ENCODE data around the gene CTSE. TPM values are rescaled to one million over a fixed set of nuclear protein-coding genes. Genes with fewer than 3 reads are reported as not detected.

CTSE gene
- total and polyA plus RNA-seq, 12 donors = 0.07 to 0.11 TPM; not detected in 10

- intact Hi-C loops (cut with DNase I) = loop anchor here (2.0 to 5.0 kb wide), 2 partner anchors 121 to 122 kb away; no protein-coding TSS in a partner anchor
- Histone ChIP-seq H3K27ac (no peak overlapping the region), H3K4me1 (replicated peaks in 1 of 2) (peaks cover 4 to 9% of the 10 kb centered on the region in 2 donors), H3K9me3 (replicated peaks in 1 of 3) (no peaks in the 10 kb centered on the region), H3K36me3 (replicated peaks in 1 of 2) (no peaks in the 10 kb centered on the region), H3K27me3 (no peaks in the 10 kb centered on the region), H3K4me3 (no peak overlapping the region)
- WGBS, 4 donors = 66 to 72% (median 69%) methylated on average over 9 of the region's 9 CpGs
- DNase-seq = no peak
- TF ChIP-seq, protein P1, sequence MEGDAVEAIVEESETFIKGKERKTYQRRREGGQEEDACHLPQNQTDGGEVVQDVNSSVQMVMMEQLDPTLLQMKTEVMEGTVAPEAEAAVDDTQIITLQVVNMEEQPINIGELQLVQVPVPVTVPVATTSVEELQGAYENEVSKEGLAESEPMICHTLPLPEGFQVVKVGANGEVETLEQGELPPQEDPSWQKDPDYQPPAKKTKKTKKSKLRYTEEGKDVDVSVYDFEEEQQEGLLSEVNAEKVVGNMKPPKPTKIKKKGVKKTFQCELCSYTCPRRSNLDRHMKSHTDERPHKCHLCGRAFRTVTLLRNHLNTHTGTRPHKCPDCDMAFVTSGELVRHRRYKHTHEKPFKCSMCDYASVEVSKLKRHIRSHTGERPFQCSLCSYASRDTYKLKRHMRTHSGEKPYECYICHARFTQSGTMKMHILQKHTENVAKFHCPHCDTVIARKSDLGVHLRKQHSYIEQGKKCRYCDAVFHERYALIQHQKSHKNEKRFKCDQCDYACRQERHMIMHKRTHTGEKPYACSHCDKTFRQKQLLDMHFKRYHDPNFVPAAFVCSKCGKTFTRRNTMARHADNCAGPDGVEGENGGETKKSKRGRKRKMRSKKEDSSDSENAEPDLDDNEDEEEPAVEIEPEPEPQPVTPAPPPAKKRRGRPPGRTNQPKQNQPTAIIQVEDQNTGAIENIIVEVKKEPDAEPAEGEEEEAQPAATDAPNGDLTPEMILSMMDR (IDR thresholded peaks at IDR 0.05) = no peak
- TF ChIP-seq POLR2A (IDR thresholded peaks at IDR 0.05) = no peak
These were observed 38.2 kb downstream of the CTSE start for GRCh38 chr1:205985330-205986005.

DNA sequence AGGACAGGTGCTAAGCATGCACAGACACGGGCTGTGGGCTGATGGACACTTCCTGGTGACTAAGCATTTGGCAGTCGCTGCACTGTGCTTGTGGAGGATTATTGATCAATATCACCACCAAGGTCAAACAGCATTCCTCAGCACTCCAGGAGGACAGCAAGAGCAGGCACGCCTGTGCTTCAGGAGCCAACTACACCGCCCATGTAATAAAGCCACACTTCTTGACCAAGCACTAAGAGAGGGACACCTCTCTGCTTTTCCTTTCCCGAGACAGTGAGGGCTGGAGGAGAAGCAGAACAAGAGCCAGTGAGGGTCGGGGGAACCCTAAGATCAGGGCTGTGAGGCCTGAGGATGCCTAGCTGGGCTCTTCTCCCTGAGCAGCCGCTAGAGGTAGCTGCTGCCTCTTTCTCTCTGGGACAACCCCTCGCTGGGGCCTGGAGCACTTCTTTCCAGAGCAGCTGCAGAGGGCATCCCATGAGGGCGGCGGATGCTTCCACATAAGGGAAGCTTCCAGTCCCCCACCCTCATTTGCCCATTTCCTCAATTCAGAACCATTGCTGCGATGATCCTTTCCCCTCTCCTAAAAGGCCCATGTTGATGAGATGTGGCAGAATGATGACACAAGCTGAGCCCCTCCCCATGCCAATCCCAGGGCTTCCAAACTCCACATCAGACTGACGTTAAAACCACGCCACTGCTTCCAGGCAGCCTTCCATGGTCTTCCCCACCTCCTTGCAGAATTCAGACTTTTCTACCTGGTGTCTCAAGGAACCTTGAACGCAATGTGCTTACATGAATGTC lies 39.6 kb downstream of the CTSE start:
- DNase-seq = peak; percentile 73 to 95 (median 93)
- intact Hi-C loops (cut with DNase I) = loop anchor here in 1 of 2 donors (2.0 kb wide), 1 partner anchor 123 kb away; no protein-coding TSS in a partner anchor
- H3K9me3 ChIP-seq (replicated peaks in 1 of 3) = no peaks in the 10 kb centered on the region

DNA sequence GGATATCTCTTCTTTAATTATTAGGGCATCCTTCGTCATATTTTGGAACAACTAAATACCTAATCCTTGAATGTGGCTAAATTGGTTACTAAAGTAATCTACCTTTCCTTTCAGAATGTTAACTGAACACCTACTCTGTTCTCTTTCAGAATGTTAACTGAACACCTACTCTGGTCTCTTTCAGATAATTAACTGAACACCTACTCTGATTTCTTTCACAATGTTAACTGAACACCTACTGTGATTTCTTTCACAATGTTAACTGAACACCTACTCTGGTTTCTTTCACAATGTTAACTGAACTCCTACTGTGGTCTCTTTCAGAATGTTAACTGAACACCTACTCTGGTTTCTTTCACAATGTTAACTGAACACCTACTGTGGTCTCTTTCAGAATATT lies 42.4 kb downstream of the CTSE start:
- H3K9me3 ChIP-seq (replicated peaks in 1 of 3) = no peaks in the 10 kb centered on the region
- DNase-seq = no peak
- WGBS, 4 donors = 93 to 100% (median 97%) methylated on average over 1 of the region's 1 CpG
- H3K4me3 ChIP-seq = no peak overlapping the region
- intact Hi-C loops (cut with DNase I) = no loop called here
- no peak overlapping the region for H3K27ac ChIP-seq
- TF ChIP-seq POLR2A (IDR thresholded peaks at IDR 0.05) = no peak
- TF ChIP-seq, protein P1 (IDR thresholded peaks at IDR 0.05) = no peak
- peaks cover 4 to 9% of the 10 kb centered on the region in 2 donors for H3K4me1 ChIP-seq (replicated peaks in 1 of 2)
- no peaks in the 10 kb centered on the region for H3K36me3 ChIP-seq (replicated peaks in 1 of 2)
- H3K27me3 ChIP-seq = no peaks in the 10 kb centered on the region

More for the DNA sequence above, 39.6 kb downstream of the CTSE start:
- peak overlapping the region in 2 of 5 donors; percentile 36 to 71 for H3K27ac ChIP-seq
- H3K27me3 ChIP-seq = no peaks in the 10 kb centered on the region
- peaks cover 4 to 9% of the 10 kb centered on the region in 2 donors for H3K4me1 ChIP-seq (replicated peaks in 1 of 2)
- H3K4me3 ChIP-seq = no peak overlapping the region
- no peaks in the 10 kb centered on the region for H3K36me3 ChIP-seq (replicated peaks in 1 of 2)
- WGBS, 4 donors = 25 to 38% (median 30%) methylated on average over 11 to 14 of the region's 14 CpGs
- TF ChIP-seq, protein P1 (IDR thresholded peaks at IDR 0.05) = peak; percentile 42 to 72 (median 67)
- TF ChIP-seq POLR2A (IDR thresholded peaks at IDR 0.05) = peak in 1 of 2 donors; percentile 31

DNA sequence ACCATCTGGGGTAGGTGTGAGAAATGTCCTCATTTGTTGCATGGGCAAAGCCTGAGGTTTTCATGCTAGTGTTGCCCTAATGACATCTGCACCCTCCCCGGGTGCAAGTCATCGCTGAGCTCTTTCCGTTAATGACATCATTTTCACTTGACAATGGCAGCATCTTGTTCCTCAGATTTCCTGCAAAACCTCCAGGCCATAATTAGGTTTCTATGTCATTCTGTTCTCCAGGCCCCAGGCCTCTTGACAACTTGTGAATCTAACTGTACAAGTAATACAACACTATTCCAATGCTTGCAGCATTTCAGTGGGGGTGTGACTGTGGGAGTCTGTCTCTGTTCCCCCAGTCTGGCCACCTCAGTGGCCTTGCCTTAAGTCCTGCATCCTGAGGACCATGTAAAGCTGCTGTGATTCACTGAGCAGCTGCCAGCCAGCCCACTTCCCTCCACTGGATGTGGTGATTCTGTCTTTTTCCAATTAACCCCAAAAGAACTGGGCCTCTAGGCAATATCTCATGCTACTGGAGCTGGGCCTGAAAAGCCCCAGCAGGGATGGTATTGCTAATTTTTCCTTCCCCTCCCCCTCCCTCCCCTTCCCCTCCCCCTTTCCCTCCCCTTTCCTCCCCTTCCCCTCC lies 43.3 kb downstream of the CTSE start:
- no peaks in the 10 kb centered on the region for H3K27me3 ChIP-seq
- intact Hi-C loops (cut with DNase I) = no loop called here
- H3K27ac ChIP-seq = no peak overlapping the region
- no peak for DNase-seq
- H3K4me3 ChIP-seq = no peak overlapping the region
- TF ChIP-seq, protein P1 (IDR thresholded peaks at IDR 0.05) = no peak
- no peak for TF ChIP-seq POLR2A (IDR thresholded peaks at IDR 0.05)
- WGBS, 4 donors = 63 to 97% (median 72%) methylated on average over 3 of the region's 3 CpGs
- no peaks in the 10 kb centered on the region for H3K36me3 ChIP-seq (replicated peaks in 1 of 2)
- H3K9me3 ChIP-seq (replicated peaks in 1 of 3) = no peaks in the 10 kb centered on the region
- H3K4me1 ChIP-seq (replicated peaks in 1 of 2) = peaks cover 4 to 9% of the 10 kb centered on the region in 2 donors
